Activated CD4-positive, alpha-beta memory T cell treated with anti-CD3 and anti-CD28 coated beads, Interleukin-2, amount 10 ng/mL, durations not matched to agents 7 days and 5 days (primary cell): Measurements from ENCODE around the gene MCUR1. TPM values are rescaled to one million over a fixed set of nuclear protein-coding genes. Genes with fewer than 3 reads are reported as not detected.

Source experiments
- CTCF ChIA-PET: fragments of 350-600 bp; sonication (Branson Sonifier 250); formaldehyde crosslinking; loops from one replicate; lab custom pipeline; 2021; ENCODE audit warnings: antibody characterized with exemption, inconsistent platforms; lab: Charles Lee
- POLR2A ChIA-PET: fragments of 350-600 bp; sonication (Branson Sonifier 250); formaldehyde crosslinking; loops from one replicate; lab custom pipeline; 2021; ENCODE audit warnings: antibody characterized with exemption; lab: Charles Lee
- DNase-seq: peaks from one replicate; pipeline ENCODE4 v3.0.0-alpha.2; 2020
- H3K27ac Mint-ChIP-seq: one replicate; pipeline ENCODE4 v1.8.0; 2021; ENCODE audit warnings: mild to moderate bottlenecking, mixed read lengths
- H3K27me3 Mint-ChIP-seq: one replicate; pipeline ENCODE4 v1.8.0; 2021; ENCODE audit warnings: mixed read lengths
- H3K36me3 Mint-ChIP-seq: one replicate; pipeline ENCODE4 v1.8.0; 2021; ENCODE audit warnings: low read depth, mixed read lengths
- H3K4me1 Mint-ChIP-seq: one replicate; pipeline ENCODE4 v1.8.0; 2021; ENCODE audit warnings: mixed read lengths
- H3K4me3 Mint-ChIP-seq: one replicate; pipeline ENCODE4 v1.8.0; 2021; ENCODE audit warnings: mild to moderate bottlenecking, mixed read lengths
- H3K9me3 Mint-ChIP-seq: one replicate; pipeline ENCODE4 v1.8.0; 2021; ENCODE audit warnings: mixed read lengths
- total RNA-seq, 2 experiments: library from RNA; stranded (reverse); gene quantifications; one replicate each; pipeline ENCODE4 v1.2.3, GENCODE V29; 2021

MCUR1 gene
- total RNA-seq, 2 experiments from 2014 or later, result 23.1 to 23.4 TPM

DNA sequence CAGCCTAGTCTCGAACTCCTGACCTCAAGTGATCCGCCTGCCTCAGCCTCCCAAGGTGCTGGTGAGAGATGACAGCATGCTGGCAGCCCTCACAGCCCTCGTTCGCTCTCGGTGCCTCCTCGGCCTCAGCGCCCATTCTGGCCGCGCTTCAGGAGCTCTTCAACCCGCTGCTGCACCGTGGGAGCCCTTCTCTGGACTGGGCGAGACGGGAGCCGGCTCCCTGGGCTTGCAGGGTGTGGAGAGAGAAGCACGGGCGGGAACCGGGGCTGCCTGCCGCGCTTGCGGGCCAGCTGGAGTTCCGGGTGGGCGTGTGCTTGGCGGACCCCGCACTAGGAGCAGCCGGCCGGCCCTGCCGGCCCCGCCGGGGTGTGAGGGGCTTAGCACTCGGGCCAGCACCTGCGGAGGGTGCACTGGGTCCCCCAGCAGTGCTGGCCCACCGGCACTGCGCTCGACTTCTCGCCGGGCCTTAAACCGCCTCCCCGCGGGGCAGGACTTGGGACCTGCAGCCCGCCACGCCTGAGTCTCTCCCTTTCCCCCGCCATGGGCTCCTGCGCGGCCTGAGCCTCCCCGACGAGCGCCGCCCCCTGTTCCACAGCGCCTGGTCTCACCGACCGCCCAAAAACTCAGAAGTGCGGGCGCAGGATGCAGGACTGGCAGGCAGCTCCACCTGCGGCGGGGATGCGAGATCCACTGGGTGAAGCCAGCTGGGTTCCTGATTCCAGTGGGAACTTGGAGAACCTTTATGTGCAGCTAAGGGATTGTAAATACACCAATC lies 71.2 kb downstream of the MCUR1 start:
- POLR2A ChIA-PET, result interaction anchor here (1.0 kb wide), 1 partner anchor 72 kb away, joined by 3 read pairs; no protein-coding TSS in a partner anchor
- Mint-ChIP-seq H3K27me3 (peaks cover 2% of the 10 kb centered on the region), H3K9me3 (peaks cover 17% of the 10 kb centered on the region), H3K27ac (no peak overlapping the region), H3K4me1 (peaks cover 17% of the 10 kb centered on the region), H3K4me3 (no peak overlapping the region), H3K36me3 (peaks cover 19% of the 10 kb centered on the region)
- CTCF ChIA-PET, result no interaction called here
- DNase-seq, result no peak

GRCh38 chr6:13741365-13741764 lies 73.0 kb downstream of the MCUR1 start:
- CTCF ChIA-PET, result no interaction called here

More at GRCh38 chr6:13741365-13741764, 73.0 kb downstream of the MCUR1 start:
- Mint-ChIP-seq H3K4me3 (no peak overlapping the region), H3K27ac (no peak overlapping the region), H3K36me3 (peaks cover 7% of the 10 kb centered on the region), H3K27me3 (peaks cover 2% of the 10 kb centered on the region), H3K9me3 (peaks cover 13% of the 10 kb centered on the region), H3K4me1 (peaks cover 2% of the 10 kb centered on the region)
- POLR2A ChIA-PET, result no interaction called here
- no peak for DNase-seq

Other genes with a start within 250 kb of the MCUR1 start
- gene SIRT5, start 240.0 kb downstream of the MCUR1 start, total RNA-seq, result 10 to 100 TPM; 10.0 to 10.5 TPM
- gene NOL7, start 199.2 kb downstream of the MCUR1 start, total RNA-seq, result 10 to 100 TPM; 54.0 to 57.8 TPM
- gene RANBP9, start 102.7 kb downstream of the MCUR1 start, total RNA-seq, result 10 to 100 TPM; 66.8 to 69.1 TPM
- gene RNF182, start 110.4 kb upstream of the MCUR1 start, total RNA-seq, result not detected